HG03432 (cell line): Measurements from ENCODE around the gene TBC1D22A.
A peak's percentile ranks its signal among the peaks of the same experiment; 100 is the strongest.

Experiments
- ATAC-seq: cut with Tn5 transposase; IDR thresholded peaks from one replicate; pipeline ENCODE4 v1.9.1; 2021; ENCODE audit warnings: mild to moderate bottlenecking, moderate library complexity; ENCODE audit not compliant: unreplicated experiment

TBC1D22A gene

DNA sequence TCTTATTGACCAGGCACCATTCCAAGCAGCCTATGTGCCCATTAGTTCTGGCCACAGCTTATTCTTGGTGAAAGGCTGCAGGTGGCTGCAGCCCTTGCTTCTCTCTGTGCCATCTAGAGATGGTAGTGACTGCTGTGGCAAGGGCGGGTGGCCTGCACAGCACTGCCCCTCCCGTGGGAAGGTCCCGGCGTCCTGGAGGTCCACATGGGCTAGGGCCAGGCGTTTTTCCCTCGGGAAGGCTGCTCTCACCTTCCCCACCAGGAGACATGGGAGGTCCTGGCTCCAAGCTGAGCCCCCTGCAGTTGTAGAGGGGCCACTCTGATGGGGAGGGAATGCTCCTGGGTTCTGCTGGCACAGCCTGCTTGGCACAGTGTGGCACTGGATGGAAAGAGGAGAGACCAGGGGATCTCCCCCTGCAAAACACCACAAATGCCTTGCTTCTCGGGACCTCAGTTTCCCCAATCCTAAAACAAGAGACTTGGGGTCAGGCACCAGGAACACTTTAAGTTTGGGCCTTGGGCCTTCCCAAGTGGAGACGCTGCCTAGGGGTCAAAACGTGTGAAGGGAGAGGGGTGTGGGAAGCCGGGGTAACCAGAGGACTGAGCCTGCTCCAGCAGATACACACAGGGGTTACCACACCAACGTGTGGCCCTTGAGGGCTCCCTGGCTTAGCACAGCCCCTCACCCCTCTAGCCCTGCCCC is 10.0 kb upstream of the TBC1D22A start:
- no peak for ATAC-seq

DNA sequence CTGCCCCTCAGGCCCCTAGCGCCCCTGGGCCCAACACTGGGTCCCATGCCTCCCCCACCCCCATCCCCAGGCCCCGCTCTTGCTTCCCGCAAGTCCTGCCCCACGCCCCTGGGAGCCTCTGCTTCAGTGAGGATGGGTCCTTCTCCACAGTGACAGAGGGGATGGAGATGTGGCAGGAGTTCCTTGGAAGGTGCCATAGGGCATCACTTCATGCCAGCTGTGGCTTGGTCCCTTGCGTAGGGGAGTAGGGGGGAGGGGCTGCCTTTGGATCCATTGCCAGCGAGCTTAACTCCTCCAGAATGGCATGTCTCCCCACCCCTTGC is 9.5 kb upstream of the TBC1D22A start:
- no peak for ATAC-seq

DNA sequence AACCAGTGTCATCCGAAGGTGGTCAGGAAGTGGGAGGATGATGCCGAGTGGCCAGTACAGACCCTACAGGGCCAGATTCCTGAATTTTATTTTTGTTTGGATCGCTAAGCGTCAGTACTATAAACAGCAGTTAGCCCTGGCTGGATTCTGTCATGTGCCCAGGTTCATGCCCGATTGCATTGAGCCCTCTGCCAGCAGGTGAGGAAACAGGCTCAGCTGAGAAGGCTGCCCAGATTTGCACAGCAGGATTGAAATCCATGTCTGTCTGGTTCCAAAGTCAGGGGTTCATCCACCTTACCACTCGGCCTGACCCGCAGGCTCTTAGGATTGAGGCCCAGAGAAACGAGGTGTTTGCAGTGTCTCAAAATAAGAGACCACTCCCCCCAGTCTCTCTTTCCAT is 9.1 kb upstream of the TBC1D22A start:
- ATAC-seq = no peak

DNA sequence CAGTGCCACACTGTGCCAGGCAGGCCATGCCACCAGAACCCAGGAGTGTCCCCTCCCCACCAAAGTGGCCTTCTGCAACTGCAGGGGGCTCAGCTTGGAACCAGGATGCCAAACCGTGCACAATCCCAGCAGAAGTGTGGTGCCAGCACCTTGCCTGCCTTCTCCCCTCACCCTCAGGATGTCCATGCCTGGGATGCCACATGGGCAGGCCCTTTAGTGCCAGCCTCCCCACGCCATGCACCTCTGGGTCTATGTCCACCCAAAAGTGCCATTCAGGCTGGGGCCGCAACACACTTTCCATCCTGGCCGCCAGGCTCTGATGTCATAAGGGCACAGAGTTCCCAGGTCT is 8.7 kb upstream of the TBC1D22A start:
- no peak for ATAC-seq

DNA sequence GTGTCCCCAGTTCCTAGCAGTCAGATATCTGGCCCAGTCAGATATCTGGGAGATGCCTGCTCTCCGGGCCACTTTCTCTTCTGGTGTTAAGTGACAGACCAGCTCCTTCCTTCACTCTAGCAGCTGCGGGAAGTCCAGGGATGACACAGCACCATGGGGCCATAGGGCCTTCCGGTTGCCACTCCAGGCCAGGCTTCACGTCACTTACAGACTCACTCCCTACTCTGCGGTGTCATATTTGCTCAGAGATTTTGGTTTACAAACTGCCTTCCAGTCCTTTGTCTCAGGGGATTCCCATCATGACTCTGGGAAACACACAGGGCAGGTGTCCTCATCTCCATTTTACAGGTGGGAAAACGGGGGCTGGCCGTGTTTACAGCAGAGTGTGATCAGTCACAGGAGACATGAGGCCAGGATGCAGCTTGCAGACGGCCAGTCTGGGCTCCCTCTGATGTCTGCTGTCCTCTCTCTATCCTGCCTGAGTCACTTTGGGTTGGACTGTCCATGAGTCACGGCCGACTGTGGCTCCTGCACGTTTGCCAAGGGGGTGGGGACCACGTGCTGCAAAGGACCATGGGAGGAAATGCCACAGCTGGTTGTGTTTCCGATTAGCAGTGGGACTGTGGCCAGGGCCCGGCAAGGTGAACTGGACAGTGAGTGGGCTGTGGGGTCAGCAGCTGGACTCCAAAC is 8.2 kb upstream of the TBC1D22A start:
- ATAC-seq = no peak

DNA sequence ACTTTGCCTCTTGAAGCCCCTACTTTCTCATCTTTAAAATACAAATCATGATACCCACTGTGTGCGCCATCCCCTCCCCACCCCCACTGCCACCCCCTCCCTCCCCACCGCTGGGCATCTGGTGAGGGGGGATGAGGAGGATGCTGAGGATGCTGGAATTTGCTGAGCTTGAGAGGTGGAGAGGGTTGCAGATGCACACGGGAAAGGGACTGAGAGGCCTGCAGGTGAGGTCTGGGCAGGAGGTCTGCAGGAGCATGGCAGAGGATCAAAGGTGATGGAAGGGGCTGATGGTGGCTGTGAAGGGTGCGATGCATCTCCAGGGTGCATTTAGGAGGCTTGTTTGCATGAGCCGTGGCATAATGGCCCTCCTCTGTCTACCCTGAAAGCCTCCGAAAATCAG is 7.6 kb upstream of the TBC1D22A start:
- ATAC-seq = no peak

DNA sequence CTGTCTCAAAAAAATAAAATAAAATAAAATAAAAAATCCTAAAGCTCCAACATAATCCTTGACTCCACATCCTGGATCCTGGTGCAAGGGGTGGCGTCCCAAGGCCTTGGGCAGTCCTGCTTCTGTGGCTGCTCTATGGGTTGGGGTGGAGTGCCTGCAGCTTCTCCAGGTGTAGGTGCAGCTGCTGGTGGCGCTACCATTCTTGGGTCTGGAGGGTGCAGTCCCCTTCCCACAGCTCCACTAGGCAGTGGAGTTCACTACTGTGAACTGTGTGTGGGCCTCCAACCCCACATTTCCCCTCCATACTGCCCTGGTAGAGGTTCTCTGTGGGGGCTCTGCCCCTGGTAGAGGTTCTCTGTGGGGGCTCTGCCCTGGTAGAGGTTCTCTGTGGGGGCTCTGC is 6.9 kb upstream of the TBC1D22A start:
- no peak for ATAC-seq

DNA sequence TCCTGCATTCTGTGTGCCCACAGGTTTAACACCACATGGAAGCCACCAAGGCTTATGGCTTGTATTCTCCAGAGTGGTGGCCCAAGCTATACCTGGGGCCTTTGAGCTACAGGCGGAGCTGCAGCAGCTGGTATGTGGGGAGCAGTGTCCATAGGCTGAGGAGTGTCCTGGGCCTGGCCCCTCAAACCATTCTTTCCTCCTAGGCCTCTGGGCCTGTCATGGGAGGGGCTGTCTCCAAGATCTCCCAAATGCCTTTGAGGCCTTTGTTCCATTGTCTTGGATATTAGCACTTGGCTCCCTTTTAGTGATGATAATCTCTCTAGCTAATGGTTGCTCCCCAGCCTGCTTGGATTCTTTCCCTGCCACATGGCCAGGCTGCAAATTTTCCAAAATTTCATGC is 6.4 kb upstream of the TBC1D22A start:
- ATAC-seq = no peak

DNA sequence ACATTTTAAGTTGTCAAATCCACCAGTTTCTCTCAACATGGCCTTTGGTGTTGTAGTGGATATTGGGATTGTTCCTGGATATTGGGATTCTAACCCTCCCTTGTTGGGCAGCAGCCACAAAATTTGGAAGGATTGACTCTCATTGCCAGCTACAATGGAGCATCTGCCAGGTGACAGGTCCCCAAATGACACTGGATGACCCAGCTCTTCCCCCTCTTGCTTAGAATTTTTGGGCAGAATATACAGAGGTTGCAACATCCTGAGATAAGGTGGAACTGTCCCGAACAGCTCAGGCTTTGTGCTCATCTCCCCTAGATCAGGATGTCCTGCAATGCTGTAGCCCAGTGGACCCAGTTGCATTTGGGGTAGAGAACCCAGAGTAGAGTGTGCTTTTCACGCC is 5.3 kb upstream of the TBC1D22A start:
- no peak for ATAC-seq

DNA sequence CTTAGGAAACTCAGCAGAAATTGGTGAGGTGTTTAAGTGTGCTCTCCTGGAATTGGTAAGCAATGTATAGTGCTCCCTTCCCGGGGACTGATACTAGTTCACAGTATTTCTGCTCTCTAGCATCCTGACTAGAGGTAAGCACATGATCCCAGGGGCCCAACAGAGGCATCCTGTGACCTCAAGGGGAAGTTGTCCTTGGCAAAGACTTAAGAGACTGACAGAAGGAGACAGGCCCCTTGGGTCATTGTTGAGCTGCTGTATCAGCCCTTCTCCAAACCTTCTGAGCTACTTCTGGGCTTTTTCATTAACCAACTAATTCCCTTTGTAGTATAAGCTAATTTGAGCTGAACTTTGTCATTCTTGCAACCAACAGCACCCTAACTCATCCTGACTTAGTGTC is 4.3 kb upstream of the TBC1D22A start:
- no peak for ATAC-seq

DNA sequence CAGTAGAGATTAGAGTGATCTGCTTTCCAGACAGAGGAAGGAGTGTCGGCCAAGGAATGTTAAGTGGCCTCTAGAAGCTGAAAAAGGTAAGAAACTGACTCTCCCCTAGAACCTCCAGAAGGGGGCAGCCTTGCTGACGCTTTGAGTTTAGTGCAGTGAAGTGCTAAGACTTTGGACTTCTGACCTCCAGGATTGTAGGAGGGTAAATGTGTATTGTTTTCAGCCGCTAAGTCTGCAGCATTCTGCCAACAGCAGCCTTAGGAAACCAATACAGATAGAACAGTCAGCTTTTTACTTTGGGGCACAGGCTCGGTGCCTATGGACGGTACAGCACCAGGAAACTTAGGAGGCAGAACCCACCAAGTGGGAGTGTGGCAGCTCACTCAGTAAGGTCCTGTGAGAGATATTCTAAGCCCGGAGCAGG is 3.6 kb upstream of the TBC1D22A start:
- no peak for ATAC-seq

DNA sequence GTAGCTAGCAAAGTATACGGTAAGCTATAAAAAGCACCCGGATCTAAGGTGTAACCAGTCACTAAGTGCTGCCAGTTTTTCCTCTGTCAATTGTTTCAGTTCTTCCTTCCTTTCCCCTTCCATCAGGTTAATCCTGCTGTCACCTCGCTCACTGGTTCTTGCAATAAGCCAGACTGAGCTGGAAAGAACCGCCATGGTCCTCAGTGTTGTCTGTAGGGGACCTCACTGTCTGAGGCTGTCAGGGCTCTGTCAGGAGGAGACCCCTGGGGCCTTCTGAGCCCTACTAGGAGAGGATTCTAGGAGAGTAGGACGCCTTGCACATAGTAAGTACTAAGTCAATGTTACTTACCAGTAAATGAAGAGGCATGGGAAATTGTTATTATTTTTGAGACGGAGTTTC is 1.4 kb upstream of the TBC1D22A start:
- no peak for ATAC-seq

DNA sequence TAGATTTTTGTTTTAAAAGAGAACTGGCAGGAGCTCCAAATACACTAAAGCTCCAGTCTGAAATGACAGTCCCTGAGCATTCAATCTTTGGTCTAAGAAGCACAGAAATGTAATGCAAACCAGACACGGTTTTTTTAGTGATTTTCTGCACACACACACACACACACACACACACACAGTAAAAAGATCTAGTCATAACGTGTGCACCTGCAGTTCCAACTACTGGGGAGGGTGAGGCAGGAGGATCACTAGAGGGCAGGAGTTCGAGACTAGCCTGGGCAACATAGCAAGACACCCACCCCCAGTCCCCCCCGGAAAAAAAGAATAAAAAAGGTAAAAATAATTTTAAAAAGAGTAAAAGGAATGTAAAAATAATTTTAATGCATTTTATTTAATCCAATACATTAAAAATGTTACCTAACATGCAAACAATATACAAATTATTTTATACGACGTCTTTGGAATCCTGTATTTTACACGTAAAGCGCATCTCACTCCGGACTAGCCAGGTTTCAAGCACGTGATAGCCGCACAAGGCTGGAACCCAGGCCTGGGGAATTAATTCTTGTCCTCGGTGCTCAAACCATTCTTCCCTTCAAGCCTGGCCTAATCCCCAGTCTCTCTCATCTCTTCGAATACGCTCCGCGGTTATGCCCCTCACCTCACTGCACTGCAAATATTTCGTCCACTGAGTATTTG is 762 bp upstream of the TBC1D22A start:
- ATAC-seq = no peak

DNA sequence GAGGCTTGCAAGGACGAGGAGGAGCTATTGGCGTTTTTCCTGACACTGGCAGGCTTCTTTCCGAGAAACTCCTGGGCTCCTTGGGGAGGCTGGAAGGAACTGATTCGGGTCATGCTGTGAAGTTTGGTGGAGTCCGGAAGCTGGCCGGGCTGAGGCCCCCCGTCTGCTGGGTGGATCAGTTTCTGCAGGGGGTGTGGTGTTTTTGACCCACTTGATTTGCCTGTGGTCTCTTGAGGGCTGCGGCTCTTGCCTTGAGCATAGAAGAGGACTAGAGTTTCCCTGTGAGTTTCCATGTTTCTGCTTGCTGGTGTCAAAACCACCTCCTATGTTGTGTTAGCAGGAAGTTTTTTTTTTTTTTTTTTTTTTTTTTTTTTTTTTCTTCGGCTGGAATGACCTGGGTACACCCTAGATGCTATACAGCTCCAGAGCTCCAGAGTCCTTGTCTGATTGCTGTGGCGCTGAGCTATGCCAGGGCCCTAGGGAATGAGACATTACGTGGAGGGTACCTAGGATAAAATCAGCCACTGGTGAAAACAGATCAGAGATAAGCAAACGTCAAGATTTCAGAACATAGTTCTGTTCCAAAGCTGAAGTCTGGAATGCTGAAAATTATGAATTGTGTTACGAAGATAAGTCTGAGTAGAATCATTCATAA is 728 bp downstream of the TBC1D22A start:
- ATAC-seq = peak; percentile 52

DNA sequence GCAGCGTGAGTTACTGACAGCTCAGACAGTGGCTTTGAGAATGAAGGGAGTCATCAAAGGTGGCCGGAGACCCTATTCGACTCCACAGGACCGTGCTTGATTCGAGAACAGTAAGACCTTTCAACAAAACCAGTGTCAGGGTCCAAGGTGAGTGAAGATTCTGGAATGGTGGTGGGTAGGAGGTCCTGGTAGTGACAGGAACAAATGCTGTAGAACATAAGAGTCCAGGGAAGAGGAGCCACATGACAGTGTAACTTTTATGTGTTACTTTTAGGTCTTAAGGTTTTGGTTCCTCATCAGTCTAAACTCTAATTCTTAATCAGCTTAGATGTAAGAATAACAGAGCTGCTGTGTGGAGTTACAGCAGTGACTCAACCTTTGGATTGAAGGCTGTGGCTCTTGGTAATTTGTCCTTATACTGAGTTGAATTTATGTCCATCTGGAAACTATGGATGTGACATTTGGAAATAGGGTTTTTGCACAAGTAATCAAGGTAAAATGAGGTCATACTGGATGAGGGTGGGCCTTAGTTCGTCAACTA is 1.8 kb downstream of the TBC1D22A start:
- ATAC-seq = no peak

DNA sequence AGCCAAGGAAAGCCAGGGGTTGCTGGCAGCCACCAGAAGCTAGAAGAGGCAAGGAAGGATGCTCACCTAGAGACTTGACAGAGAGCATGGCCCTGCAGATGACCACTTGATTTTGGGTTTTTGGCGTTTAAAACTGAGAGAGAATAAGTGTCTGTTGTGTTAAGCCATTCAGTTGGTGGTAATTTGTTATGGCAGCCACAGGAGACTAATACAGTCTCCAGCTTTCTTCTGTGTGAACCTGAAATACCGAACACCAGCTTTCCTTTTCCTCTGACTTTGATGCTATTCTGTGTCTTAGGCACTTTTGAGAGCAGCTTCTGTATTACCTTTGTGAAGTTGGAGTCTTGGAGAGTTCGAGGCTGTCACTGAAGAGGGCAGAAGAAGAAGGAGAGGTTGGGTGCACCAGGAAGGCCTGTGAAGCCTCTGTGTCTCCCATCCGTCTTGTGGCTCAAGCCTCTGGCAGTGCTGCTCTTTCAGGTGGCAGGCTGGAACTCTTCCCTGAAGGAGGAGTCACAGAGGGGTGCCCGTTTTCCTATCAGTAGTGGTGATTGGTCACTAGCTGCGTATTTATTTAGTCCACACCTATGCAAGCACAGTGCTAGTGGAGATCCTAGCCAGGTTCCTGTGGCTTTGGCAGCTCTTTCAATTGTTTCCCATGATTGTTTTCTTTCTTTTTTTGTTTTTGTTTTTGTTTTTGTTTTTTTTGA is 2.5 kb downstream of the TBC1D22A start:
- ATAC-seq = no peak

DNA sequence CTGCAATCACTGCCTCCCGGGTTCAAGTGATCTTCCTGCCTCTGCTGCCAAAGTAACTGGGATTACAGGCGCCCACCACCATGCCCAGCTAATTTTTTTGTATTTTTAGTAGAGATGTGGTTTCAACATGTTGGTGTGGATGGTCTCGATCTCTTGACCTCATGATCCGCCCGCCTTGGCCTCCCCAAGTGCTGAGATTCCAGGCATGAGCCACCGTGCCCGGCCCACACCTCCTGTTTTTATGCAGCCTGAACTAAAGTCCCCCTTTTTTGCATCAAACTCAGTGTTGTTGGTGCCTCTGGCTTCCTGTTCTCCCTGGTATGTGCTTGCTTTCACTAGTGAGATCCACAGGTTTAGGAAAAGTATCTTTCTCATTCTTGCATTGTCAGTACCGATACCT is 4.2 kb downstream of the TBC1D22A start:
- no peak for ATAC-seq

DNA sequence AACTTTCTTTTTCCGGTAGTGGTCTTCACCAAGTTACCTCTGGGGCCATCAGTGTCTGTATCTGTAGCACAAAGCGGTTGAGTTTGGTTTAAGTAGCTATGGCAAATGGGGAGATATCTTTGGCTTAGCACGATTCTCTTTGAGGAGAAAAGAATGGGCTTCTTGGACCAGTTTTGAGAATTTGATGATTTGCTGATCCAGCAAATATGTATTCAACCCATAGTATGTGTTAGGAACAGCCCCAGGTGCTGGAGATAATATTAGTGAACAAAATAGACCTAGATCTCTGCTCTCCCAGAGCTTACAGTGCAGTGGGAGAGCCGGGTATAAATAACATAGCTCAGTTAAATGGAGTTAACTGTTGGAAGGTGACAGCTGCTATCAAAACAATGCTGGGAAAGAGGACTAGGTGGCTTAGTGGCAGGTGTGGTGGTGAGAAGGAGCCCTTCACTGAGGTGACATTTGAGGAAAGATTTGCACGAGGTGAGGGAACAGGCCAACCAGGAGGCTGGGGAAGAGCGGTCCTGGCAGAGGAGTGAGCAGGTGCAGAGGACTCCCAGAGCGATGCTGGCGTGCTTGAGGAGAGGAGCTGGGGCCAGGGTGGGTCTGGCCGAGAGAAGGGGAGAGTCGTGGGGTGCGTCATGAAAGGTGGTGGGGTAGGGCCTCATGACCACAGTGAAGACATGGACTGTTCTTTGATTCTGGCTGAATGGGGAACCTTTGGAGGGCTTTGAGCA is 5.0 kb downstream of the TBC1D22A start:
- no peak for ATAC-seq

DNA sequence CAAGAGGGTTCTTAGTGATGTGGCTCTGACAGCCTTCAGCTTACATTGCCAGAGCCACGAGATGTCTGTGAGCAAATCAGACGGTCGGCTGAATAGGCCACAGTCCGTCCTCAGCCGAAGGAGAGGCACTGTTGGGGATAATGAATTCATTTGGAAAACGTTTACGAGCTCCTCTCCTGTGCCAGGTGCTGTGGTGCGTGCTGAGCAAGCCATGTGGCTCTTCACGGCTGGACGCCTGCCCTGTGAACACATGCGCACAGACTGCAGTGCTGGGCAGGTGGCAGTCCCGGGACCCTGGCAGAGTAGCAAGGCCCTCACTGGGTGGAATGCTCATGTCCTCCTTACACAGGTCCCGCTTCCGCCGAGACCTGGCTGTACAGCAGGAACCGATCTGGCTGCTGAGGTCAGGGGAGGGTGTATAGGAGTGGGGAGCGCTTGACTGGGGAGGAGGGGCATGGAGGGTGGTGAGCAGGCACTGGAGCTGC is 6.8 kb downstream of the TBC1D22A start:
- no peak for ATAC-seq

DNA sequence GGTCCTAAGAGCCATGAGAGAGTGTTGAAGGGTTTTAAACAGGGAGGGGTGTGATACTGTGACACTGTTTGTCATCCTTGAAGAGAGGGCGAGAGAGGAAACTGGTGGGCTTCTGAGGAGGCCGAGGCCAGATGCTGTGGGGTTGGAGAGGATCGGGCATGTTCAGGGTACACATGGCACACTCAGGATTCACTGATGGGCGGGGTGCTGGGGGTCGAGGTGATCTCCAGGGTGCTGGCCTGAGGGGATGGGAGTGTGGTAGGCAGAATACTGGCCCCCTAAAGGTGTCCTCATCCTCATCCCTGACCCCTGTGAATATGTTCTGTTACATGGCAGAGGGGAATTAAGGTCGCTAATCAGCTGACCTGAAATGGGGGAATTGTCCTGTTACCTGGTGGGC is 7.3 kb downstream of the TBC1D22A start:
- ATAC-seq = no peak
